K562 (cell line): Measurements from ENCODE around the gene BDH1. TPM values are rescaled to one million over a fixed set of nuclear protein-coding genes. Genes with fewer than 3 reads are reported as not detected.
A peak's percentile ranks its signal among the peaks of the same experiment; 100 is the strongest.

ENCODE experiments used
- CCAR2 ChIP-seq: fragments of 200-400 bp; formaldehyde crosslinking; IDR thresholded peaks from 2 replicates; pipeline ENCODE4 v1.6.1; 2017; ENCODE audit warnings: mild to moderate bottlenecking, low read depth, low read length
- ETV1 ChIP-seq: fragments of 450-650 bp; conservative IDR thresholded peaks from 2 replicates; pipeline ENCODE4 v1.6.1; 2016; ENCODE audit warnings: missing genetic modification characterization, control low read depth, low read depth, missing compliant biosample characterization
- EZH2 ChIP-seq: IDR thresholded peaks from 2 replicates; pipeline ENCODE4 v1.6.1; 2012; ENCODE audit warnings: low read depth, mild to moderate bottlenecking, inconsistent platforms, low read length, borderline replicate concordance
- FOXJ3 ChIP-seq: sonication (generic); formaldehyde crosslinking; IDR thresholded peaks from 2 replicates; pipeline ENCODE4 v1.4.0; 2020; ENCODE audit warnings: mild to moderate bottlenecking, missing genetic modification reagents
- HMGN3 ChIP-seq: IDR thresholded peaks from 2 replicates; pipeline ENCODE4 v1.6.1; 2011; ENCODE audit warnings: borderline replicate concordance, low read depth, mild to moderate bottlenecking, mixed read lengths, low read length; ENCODE audit not compliant: insufficient read length; ENCODE audit errors: extremely low read depth
- LEF1 ChIP-seq: fragments of 450-650 bp; IDR thresholded peaks from 2 replicates; pipeline ENCODE4 v1.6.1; 2016; ENCODE audit warnings: mild to moderate bottlenecking
- NFATC3 ChIP-seq: fragments of 450-650 bp; IDR thresholded peaks from 2 replicates; pipeline ENCODE4 v1.6.1; 2017; ENCODE audit warnings: mild to moderate bottlenecking
- NR1H2 ChIP-seq: sonication (generic); formaldehyde crosslinking; IDR thresholded peaks from 2 replicates; pipeline ENCODE4 v1.4.0; 2020; ENCODE audit warnings: mild to moderate bottlenecking, missing genetic modification reagents
- PHF8 ChIP-seq: fragments of 200-600 bp; sonication (generic); IDR thresholded peaks from 2 replicates; pipeline ENCODE4 v1.6.1; 2012; ENCODE audit warnings: mixed run types, mild to moderate bottlenecking, inconsistent platforms, low read length, moderate library complexity, borderline replicate concordance
- PPARD ChIP-seq: fragments of 250-450 bp; sonication (Bioruptor Pico); IDR thresholded peaks from 2 replicates; pipeline ENCODE4 v1.8.0; 2022; ENCODE audit warnings: inconsistent platforms, mild to moderate bottlenecking, moderate library complexity
- PURB ChIP-seq: sonication (generic); formaldehyde crosslinking; IDR thresholded peaks from 2 replicates; pipeline ENCODE4 v1.9.0; 2021; ENCODE audit warnings: low read depth, mild to moderate bottlenecking, missing genetic modification reagents
- RCOR1 ChIP-seq, 2 experiments: IDR thresholded peaks; 2 replicates each; pipeline ENCODE4 v1.6.1; 2012; ENCODE audit warnings: low read depth in 2 of 2, low read length in 2 of 2, borderline replicate concordance in 1 of 2, improper control_type of control experiment in 1 of 2
- SMARCB1 ChIP-seq: IDR thresholded peaks from 2 replicates; pipeline ENCODE4 v1.6.1; 2011; ENCODE audit warnings: improper control_type of control experiment, low read depth; ENCODE audit not compliant: insufficient read length
- SNIP1 ChIP-seq: fragments of 450-650 bp; IDR thresholded peaks from 2 replicates; pipeline ENCODE4 v1.7.1; 2017; ENCODE audit warnings: low read depth, mild to moderate bottlenecking
- TEAD1 ChIP-seq, 2 experiments: fragments of 450-650 bp in 1 of 2; sonication (generic) in 1 of 2; formaldehyde crosslinking; IDR thresholded peaks; 2 replicates each; pipeline versions ENCODE4 v1.4.0 to v1.8.0; 2020 to 2022; ENCODE audit warnings: mild to moderate bottlenecking in 2 of 2, missing genetic modification reagents in 1 of 2
- TGIF2 ChIP-seq: sonication (generic); formaldehyde crosslinking; IDR thresholded peaks from 2 replicates; pipeline ENCODE4 v1.8.1; 2022; ENCODE audit warnings: mild to moderate bottlenecking, missing genetic modification reagents, moderate library complexity
- ZNF282 ChIP-seq: sonication (generic); formaldehyde crosslinking; IDR thresholded peaks from 2 replicates; pipeline ENCODE4 v1.8.1; 2023; ENCODE audit warnings: missing genetic modification reagents
- ZNF311 ChIP-seq: fragments of 250-450 bp; sonication (Bioruptor Pico); IDR thresholded peaks from 2 replicates; pipeline ENCODE4 v1.4.0; 2020; ENCODE audit warnings: mild to moderate bottlenecking, moderate library complexity
- ZNF551 ChIP-seq: fragments of 250-450 bp; sonication (Bioruptor Pico); IDR thresholded peaks from 2 replicates; pipeline ENCODE4 v1.5.0; 2021; ENCODE audit warnings: mild to moderate bottlenecking, moderate library complexity
- polyA plus RNA-seq, 8 experiments: library from polyadenylated mRNA; depleted of rRNA in 4 of 8; stranded (reverse) in 5 of 8; unstranded in 3 of 8; fragments of >200 nt; fragmentation: Nextera tagmentation in 2 of 8; fragmentation: Illumina TruSeq in 1 of 8; extraction: Ambion mirVana in 2 of 8; extraction: Trizol in 1 of 8; gene quantifications; 2 replicates each; pipeline versions ENCODE4 v1.2.1 to v1.2.3, GENCODE V29; 2011 to 2014; ENCODE audit warnings: inconsistent platforms in 1 of 8, missing spikeins in 1 of 8
- total RNA-seq, 7 experiments: library from RNA; depleted of rRNA in 6 of 7; stranded (reverse); fragments of >200 nt in 6 of 7; fragmentation: Illumina TruSeq in 2 of 7; extraction: Trizol in 2 of 7; gene quantifications; 2 replicates each; pipeline versions ENCODE4 v1.2.1 to v1.2.3, GENCODE V29; 2011 to 2021; ENCODE audit warnings: low replicate concordance in 1 of 7
- TF ChIP-seq, protein P1 (sequence below): fragments of 200-800 bp; sonication (Bioruptor generic); IDR thresholded peaks from 2 replicates; pipeline ENCODE4 v1.6.1; 2017; ENCODE audit warnings: missing genetic modification characterization, missing compliant biosample characterization
- TF ChIP-seq, protein P2 (sequence below): sonication (generic); formaldehyde crosslinking; IDR thresholded peaks from 2 replicates; pipeline ENCODE4 v1.8.1; 2023; ENCODE audit warnings: mild to moderate bottlenecking, missing genetic modification reagents
- TF ChIP-seq, protein P3 (sequence below): fragments of 200-400 bp; formaldehyde crosslinking; IDR thresholded peaks from 2 replicates; pipeline ENCODE4 v1.6.1; 2017; ENCODE audit warnings: mild to moderate bottlenecking, low read depth, low read length, moderate library complexity
- TF ChIP-seq, protein P4 (sequence below): fragments of 450-650 bp; IDR thresholded peaks from 2 replicates; pipeline ENCODE4 v1.6.1; 2016; ENCODE audit warnings: antibody characterized with exemption

Gene BDH1
- total and polyA plus RNA-seq, 9 of the 15 experiments (the other 6 are each of a cell fraction or from before 2014, with no cell fraction given) = 0.07 to 0.89 (median 0.12) TPM; not detected in 3

DNA sequence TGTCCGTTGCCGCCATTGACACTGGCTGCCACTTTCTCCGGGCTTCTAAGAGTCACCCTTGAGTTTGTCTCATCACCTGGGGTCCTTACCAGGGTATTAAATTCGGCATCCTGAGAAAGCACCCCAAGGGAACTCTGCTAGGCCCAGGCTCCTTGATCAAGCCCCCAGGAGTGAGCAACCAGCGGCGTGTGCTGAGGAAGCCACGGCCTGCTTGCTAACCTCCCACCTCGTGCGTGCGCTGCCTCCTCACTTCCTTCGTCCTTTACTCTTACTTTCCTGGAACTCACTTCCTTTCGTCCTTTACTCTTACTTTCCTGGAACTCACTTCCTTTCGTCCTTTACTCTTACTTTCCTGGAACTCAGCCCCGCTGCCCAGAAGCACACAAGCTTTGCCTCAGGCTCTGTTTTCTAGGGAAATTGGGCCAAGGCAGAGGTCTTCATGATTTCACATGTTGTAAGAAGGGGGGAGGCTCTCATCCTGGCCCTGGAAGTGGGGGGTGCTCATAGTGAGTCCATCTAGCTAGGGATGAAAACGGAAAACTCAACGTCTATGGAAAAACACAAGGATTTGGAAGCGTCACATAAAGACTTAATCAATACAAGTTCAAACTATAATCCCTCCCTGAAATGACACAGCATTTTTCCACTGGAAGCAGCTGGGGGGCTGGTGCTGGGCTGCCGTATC is 36.7 kb upstream of the BDH1 start (continued):
- TF ChIP-seq HMGN3 (no peak), TEAD1 (CRISPR knock-in tag; IDR thresholded peaks at IDR 0.05) (peak in 1 of 2 experiments; percentile 32; a peak in 1 of 4 replicates), LEF1 (peak; percentile 74), RCOR1 (IDR thresholded peaks at IDR 0.05; ENCODE audit: borderline replicate concordance in 1 of 2, low read depth in 2 of 2, low read length in 2 of 2) (no peak; a peak in 1 of 4 replicates), PHF8 (no peak), NFATC3 (no peak), PPARD (CRISPR knock-in tag) (no peak), SMARCB1 (no peak), EZH2 (no peak), NR1H2 (0 out of 2 replicates have a peak, but pooled peaks have one; percentile 38), SNIP1 (no peak), ZNF311 (peak; percentile 81), PURB (no peak), CCAR2 (no peak), TGIF2 (CRISPR knock-in tag) (no peak), FOXJ3 (CRISPR knock-in tag) (no peak), ZNF551 (CRISPR knock-in tag) (no peak), ETV1 (0 out of 2 replicates have a peak, but pooled peaks have one; percentile 17), ZNF282 (no peak)
- TF ChIP-seq, protein P1, sequence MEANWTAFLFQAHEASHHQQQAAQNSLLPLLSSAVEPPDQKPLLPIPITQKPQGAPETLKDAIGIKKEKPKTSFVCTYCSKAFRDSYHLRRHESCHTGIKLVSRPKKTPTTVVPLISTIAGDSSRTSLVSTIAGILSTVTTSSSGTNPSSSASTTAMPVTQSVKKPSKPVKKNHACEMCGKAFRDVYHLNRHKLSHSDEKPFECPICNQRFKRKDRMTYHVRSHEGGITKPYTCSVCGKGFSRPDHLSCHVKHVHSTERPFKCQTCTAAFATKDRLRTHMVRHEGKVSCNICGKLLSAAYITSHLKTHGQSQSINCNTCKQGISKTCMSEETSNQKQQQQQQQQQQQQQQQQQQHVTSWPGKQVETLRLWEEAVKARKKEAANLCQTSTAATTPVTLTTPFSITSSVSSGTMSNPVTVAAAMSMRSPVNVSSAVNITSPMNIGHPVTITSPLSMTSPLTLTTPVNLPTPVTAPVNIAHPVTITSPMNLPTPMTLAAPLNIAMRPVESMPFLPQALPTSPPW = peak; percentile 60
- TF ChIP-seq, protein P2, sequence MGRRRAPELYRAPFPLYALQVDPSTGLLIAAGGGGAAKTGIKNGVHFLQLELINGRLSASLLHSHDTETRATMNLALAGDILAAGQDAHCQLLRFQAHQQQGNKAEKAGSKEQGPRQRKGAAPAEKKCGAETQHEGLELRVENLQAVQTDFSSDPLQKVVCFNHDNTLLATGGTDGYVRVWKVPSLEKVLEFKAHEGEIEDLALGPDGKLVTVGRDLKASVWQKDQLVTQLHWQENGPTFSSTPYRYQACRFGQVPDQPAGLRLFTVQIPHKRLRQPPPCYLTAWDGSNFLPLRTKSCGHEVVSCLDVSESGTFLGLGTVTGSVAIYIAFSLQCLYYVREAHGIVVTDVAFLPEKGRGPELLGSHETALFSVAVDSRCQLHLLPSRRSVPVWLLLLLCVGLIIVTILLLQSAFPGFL (CRISPR knock-in tag) = no peak
- TF ChIP-seq, protein P3, sequence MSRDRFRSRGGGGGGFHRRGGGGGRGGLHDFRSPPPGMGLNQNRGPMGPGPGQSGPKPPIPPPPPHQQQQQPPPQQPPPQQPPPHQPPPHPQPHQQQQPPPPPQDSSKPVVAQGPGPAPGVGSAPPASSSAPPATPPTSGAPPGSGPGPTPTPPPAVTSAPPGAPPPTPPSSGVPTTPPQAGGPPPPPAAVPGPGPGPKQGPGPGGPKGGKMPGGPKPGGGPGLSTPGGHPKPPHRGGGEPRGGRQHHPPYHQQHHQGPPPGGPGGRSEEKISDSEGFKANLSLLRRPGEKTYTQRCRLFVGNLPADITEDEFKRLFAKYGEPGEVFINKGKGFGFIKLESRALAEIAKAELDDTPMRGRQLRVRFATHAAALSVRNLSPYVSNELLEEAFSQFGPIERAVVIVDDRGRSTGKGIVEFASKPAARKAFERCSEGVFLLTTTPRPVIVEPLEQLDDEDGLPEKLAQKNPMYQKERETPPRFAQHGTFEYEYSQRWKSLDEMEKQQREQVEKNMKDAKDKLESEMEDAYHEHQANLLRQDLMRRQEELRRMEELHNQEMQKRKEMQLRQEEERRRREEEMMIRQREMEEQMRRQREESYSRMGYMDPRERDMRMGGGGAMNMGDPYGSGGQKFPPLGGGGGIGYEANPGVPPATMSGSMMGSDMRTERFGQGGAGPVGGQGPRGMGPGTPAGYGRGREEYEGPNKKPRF = no peak
- TF ChIP-seq, protein P4, sequence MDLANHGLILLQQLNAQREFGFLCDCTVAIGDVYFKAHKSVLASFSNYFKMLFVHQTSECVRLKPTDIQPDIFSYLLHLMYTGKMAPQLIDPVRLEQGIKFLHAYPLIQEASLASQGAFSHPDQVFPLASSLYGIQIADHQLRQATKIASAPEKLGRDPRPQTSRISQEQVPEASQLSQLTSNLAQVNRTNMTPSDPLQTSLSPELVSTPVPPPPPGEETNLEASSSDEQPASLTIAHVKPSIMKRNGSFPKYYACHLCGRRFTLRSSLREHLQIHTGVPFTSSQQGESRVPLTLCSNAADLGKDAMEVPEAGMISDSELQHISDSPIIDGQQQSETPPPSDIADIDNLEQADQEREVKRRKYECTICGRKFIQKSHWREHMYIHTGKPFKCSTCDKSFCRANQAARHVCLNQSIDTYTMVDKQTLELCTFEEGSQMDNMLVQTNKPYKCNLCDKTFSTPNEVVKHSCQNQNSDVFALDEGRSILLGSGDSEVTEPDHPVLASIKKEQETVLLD = peak; percentile 49
